ENCODE data around the gene LDLRAD4. TPM values are rescaled to one million over a fixed set of nuclear protein-coding genes. Genes with fewer than 3 reads are reported as not detected.
A peak's percentile ranks its signal among the peaks of the same experiment; 100 is the strongest.

Gene LDLRAD4
- total RNA-seq, 1 experiment from 2014 or later = 3.6 TPM

DNA sequence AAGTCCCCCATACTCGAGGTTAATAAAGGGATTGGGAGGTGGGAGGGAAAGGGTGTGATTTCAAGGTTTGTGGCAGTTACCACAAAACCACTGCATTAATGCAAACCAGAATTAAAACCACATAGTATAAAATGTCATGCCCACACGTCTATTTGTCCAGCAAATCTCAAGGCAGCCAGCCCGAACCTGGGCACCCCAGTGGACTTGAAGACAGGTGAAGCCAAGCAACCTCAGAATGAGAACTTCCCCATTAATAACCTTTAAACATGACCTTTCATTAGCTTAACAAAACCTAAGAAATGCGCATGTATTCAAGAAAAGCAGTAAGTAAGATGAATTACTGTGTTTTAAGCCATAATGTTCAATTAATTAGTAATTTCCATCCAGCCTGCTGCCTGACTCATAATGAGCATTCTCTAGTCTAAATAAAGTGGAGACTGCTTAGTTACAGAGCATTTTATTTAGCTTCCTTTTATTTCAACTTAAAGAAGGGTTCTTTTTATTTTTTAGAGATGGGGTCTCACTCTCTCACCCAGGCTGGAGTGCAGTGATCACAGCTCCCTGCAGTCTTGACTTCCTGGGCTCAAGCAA is 278.2 kb downstream of the LDLRAD4 start:
- CTCF ChIA-PET = no interaction called here
- H3K9me3 ChIP-seq (ENCODE audit: low read depth, low read length, poor library complexity, severe bottlenecking) = peaks cover 9% of the 10 kb centered on the region
- H3K4me3 ChIP-seq (ENCODE audit: low read depth, low read length, poor library complexity, severe bottlenecking) = no peak overlapping the region
- peaks cover 6% of the 10 kb centered on the region for H3K4me1 ChIP-seq (ENCODE audit: insufficient read depth, low read length, poor library complexity, severe bottlenecking)
- H3K27me3 ChIP-seq (replicated peaks; ENCODE audit: insufficient read depth, low read depth, low read length, poor library complexity) = no peaks in the 10 kb centered on the region
- H3K36me3 ChIP-seq (ENCODE audit: insufficient read depth, low read length, poor library complexity, severe bottlenecking) = no peaks in the 10 kb centered on the region
- TF ChIP-seq, protein P1, sequence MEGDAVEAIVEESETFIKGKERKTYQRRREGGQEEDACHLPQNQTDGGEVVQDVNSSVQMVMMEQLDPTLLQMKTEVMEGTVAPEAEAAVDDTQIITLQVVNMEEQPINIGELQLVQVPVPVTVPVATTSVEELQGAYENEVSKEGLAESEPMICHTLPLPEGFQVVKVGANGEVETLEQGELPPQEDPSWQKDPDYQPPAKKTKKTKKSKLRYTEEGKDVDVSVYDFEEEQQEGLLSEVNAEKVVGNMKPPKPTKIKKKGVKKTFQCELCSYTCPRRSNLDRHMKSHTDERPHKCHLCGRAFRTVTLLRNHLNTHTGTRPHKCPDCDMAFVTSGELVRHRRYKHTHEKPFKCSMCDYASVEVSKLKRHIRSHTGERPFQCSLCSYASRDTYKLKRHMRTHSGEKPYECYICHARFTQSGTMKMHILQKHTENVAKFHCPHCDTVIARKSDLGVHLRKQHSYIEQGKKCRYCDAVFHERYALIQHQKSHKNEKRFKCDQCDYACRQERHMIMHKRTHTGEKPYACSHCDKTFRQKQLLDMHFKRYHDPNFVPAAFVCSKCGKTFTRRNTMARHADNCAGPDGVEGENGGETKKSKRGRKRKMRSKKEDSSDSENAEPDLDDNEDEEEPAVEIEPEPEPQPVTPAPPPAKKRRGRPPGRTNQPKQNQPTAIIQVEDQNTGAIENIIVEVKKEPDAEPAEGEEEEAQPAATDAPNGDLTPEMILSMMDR (conservative IDR thresholded peaks at IDR 0.05; ENCODE audit: low read depth, low read length) = no peak
- no peak for TF ChIP-seq EZH2 (IDR thresholded peaks at IDR 0.05; ENCODE audit: borderline replicate concordance, low read depth, low read length, poor library complexity, severe bottlenecking)
- H3K27ac ChIP-seq (ENCODE audit: low read depth, low read length, poor library complexity, severe bottlenecking) = no peak overlapping the region
- no peak for DNase-seq (ENCODE audit: low spot score)
- POLR2A ChIA-PET (ENCODE audit: low non-redundant PET) = no interaction called here
- intact Hi-C loops (cut with micrococcal nuclease; ENCODE audit: unreplicated experiment) = no loop called here
- no TSS peak for BruUV-seq (replicated peaks)

DNA sequence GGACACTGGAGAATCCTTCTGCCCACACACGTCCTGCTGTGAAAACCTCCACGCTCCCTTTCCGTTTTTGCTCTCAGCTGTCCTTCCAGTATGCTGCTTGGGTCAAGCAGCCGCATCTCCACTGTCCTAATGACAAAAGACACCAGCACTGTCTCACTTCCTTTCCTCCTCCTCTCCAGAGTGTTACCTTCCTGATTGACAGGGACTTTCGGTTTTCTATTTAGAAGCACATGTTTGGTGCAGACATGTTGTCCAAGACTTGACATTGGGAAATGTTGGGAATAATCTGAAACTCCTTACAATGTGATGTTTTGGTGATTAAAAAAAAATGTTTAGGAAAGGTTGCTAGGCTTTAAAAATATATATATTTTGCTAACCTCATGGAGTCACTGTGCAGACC is 281.2 kb downstream of the LDLRAD4 start:
- H3K36me3 ChIP-seq (ENCODE audit: insufficient read depth, low read length, poor library complexity, severe bottlenecking) = no peaks in the 10 kb centered on the region
- DNase-seq (ENCODE audit: low spot score) = no peak
- H3K27ac ChIP-seq (ENCODE audit: low read depth, low read length, poor library complexity, severe bottlenecking) = no peak overlapping the region
- BruUV-seq (replicated peaks) = no TSS peak
- no peaks in the 10 kb centered on the region for H3K27me3 ChIP-seq (replicated peaks; ENCODE audit: insufficient read depth, low read depth, low read length, poor library complexity)
- H3K4me1 ChIP-seq (ENCODE audit: insufficient read depth, low read length, poor library complexity, severe bottlenecking) = peaks cover 6% of the 10 kb centered on the region
- CTCF ChIA-PET = no interaction called here
- POLR2A ChIA-PET (ENCODE audit: low non-redundant PET) = no interaction called here
- H3K9me3 ChIP-seq (ENCODE audit: low read depth, low read length, poor library complexity, severe bottlenecking) = peaks cover 9% of the 10 kb centered on the region
- no peak overlapping the region for H3K4me3 ChIP-seq (ENCODE audit: low read depth, low read length, poor library complexity, severe bottlenecking)
- TF ChIP-seq, protein P1 (conservative IDR thresholded peaks at IDR 0.05; ENCODE audit: low read depth, low read length) = no peak
- no peak for TF ChIP-seq EZH2 (IDR thresholded peaks at IDR 0.05; ENCODE audit: borderline replicate concordance, low read depth, low read length, poor library complexity, severe bottlenecking)
- intact Hi-C loops (cut with micrococcal nuclease; ENCODE audit: unreplicated experiment) = no loop called here

DNA sequence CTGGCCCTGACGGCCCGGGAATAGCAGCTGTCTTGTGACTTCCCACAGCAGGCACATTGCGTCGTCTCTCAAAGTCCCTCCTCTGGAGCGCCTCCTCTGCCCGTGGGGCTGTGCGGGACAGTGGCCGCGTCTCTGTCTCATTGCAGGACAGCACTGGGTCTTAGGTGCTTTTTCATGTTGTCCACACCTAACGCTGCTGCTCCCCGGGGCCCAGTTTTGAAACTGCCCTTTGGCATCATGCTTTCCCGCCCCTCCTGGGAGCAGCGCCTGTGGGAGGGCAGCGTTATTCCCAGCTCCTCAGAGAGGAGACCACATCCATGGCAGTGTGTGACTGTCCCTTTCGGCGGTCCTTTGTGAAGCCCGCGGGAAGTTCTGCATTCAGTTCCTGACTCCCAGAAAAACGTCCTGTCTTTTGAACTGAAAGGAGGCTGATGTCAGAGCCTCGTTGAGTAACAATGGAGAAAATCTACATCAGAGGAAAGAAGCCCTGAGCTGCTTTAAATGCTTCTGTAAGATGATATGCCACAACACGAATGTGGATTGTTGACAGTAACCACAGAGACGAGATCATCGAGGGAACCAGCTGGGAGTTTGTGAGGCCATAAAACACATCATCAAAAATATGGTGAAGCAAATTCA is 281.8 kb downstream of the LDLRAD4 start:
- H3K9me3 ChIP-seq (ENCODE audit: low read depth, low read length, poor library complexity, severe bottlenecking) = peaks cover 9% of the 10 kb centered on the region
- TF ChIP-seq, protein P1 (conservative IDR thresholded peaks at IDR 0.05; ENCODE audit: low read depth, low read length) = no peak
- no peak for TF ChIP-seq EZH2 (IDR thresholded peaks at IDR 0.05; ENCODE audit: borderline replicate concordance, low read depth, low read length, poor library complexity, severe bottlenecking)
- H3K36me3 ChIP-seq (ENCODE audit: insufficient read depth, low read length, poor library complexity, severe bottlenecking) = no peaks in the 10 kb centered on the region
- no TSS peak for BruUV-seq (replicated peaks)
- H3K4me1 ChIP-seq (ENCODE audit: insufficient read depth, low read length, poor library complexity, severe bottlenecking) = peaks cover 6% of the 10 kb centered on the region
- H3K4me3 ChIP-seq (ENCODE audit: low read depth, low read length, poor library complexity, severe bottlenecking) = no peak overlapping the region
- H3K27me3 ChIP-seq (replicated peaks; ENCODE audit: insufficient read depth, low read depth, low read length, poor library complexity) = no peaks in the 10 kb centered on the region
- ChIA-PET CTCF (no interaction called here), POLR2A (ENCODE audit: low non-redundant PET) (no interaction called here)
- intact Hi-C loops (cut with micrococcal nuclease; ENCODE audit: unreplicated experiment) = no loop called here
- no peak overlapping the region for H3K27ac ChIP-seq (ENCODE audit: low read depth, low read length, poor library complexity, severe bottlenecking)
- peak; percentile 53 for DNase-seq (ENCODE audit: low spot score)

Measured in A673 (cell line).